HG02981 (cell line): ENCODE measurements around the gene DNAL4.
A peak's percentile ranks its signal among the peaks of the same experiment; 100 is the strongest.

Experiments used
- ATAC-seq: cut with Tn5 transposase; IDR thresholded peaks from one replicate; pipeline ENCODE4 v1.9.1; 2021; ENCODE audit warnings: mild to moderate bottlenecking, moderate library complexity; ENCODE audit not compliant: unreplicated experiment

DNAL4 gene, protein sequence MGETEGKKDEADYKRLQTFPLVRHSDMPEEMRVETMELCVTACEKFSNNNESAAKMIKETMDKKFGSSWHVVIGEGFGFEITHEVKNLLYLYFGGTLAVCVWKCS

DNA sequence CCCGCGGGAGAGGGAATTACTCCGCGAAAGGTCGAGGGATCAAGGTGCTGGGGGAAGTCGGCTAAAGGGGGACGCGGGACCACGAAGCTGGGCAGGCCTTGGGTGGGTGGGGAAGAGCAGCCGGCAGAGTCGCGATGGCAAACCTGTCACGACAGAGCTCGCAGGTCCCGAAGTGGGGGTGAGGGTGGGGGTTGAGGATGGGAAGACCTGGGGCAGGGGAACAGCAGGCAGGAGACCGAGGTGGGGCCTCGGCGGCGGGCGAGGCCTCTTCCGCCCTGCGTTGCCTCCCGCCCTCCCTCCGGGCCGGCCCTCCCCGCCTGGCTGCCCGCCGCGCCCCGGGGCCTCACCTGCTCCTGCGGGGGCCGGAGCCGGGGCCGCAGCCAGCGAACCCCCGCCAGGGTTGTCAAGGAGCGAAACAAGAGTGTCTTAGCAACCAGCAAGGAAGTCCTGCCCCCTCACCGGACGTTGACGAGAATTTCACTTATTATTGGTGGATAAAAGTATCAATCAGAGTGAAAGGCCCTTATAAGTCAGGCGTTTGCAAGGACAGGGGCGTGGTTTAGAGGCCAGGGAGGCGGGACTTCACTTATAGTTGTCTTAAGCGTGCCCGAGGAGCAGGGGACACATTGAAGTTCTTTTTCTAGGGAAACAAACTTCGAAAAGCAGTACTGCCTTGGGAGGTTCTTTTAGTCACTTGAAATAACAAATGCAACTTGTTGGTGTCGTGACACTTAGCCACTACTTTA is at the start of gene DNAL4:
Gene DNAL4, minus strand, starts transcription at position 423 of the 746 bp plus-strand sequence. CDS start 11,412 bp downstream, outside the sequence.
- peak; percentile 95 for ATAC-seq

DNA sequence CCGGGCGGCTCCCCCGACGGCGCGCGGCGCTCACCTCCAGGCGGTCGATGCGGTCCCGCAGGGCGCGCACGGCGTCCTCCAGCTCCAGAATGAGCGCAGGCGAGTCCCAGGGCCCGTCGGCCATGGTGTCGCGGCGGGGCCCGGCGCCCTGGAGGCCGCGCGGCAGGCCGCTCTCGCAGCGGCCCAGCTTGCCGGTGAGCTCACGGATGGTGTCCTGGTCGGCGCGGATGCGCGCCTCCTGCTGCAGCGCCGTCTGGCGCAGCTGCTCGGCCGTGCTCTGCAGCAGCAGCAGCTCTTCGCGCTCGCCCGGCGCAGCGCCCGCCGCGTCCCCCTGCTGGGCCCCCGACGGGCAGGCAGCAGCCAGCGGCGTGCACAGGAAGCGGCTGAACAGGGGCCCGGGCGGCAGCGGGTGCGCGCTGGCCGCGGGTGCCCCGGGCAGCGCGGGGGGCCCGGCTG is 49.3 kb upstream of the DNAL4 start:
- no peak for ATAC-seq

- ATAC-seq, result no peak
These were observed 48.7 kb upstream of the DNAL4 start for GRCh38 chr22:38842512-38843200.

- ATAC-seq, result no peak
These were observed 47.7 kb upstream of the DNAL4 start for GRCh38 chr22:38841635-38842034.

- ATAC-seq, result no peak
These were observed 47.3 kb upstream of the DNAL4 start for GRCh38 chr22:38841211-38841610.

- ATAC-seq, result no peak
These were observed 46.2 kb upstream of the DNAL4 start for GRCh38 chr22:38840129-38840528.

GRCh38 chr22:38839686-38840085 is 45.7 kb upstream of the DNAL4 start:
- no peak for ATAC-seq

- no peak for ATAC-seq
These were observed 43.5 kb upstream of the DNAL4 start for GRCh38 chr22:38837414-38837928.

DNA sequence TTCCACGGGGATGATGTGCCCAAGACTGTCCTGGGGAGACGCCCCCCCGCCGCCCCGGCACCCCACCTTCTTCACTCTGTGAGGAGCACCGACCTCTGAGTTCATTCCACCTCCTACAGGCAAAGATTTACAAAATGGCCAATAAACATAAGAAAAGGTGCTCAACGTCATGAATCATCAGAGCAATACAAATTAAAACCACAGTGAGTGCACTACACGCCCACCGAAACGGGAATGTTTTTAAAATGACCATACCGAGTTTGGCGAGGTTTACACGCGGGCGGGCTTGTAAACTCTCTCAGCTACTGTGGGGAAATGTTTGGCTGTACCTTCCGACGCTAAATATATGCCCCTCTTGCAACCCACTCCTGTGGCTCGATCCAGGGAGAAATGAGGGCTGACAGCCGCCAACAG is 42.0 kb upstream of the DNAL4 start:
- no peak for ATAC-seq

GRCh38 chr22:38834991-38835390 is 41.0 kb upstream of the DNAL4 start:
- ATAC-seq, result no peak

- ATAC-seq, result no peak
These were observed 40.4 kb upstream of the DNAL4 start for GRCh38 chr22:38834215-38834953.

GRCh38 chr22:38833061-38833460 is 39.1 kb upstream of the DNAL4 start:
- no peak for ATAC-seq

GRCh38 chr22:38832005-38832978 is 38.3 kb upstream of the DNAL4 start:
- no peak for ATAC-seq

GRCh38 chr22:38831166-38831945 is 37.4 kb upstream of the DNAL4 start:
- ATAC-seq, result no peak

GRCh38 chr22:38830845-38831108 is 36.8 kb upstream of the DNAL4 start:
- no peak for ATAC-seq

- no peak for ATAC-seq
These were observed 36.3 kb upstream of the DNAL4 start for GRCh38 chr22:38830026-38830844.

GRCh38 chr22:38829485-38829884 is 35.5 kb upstream of the DNAL4 start:
- no peak for ATAC-seq

DNA sequence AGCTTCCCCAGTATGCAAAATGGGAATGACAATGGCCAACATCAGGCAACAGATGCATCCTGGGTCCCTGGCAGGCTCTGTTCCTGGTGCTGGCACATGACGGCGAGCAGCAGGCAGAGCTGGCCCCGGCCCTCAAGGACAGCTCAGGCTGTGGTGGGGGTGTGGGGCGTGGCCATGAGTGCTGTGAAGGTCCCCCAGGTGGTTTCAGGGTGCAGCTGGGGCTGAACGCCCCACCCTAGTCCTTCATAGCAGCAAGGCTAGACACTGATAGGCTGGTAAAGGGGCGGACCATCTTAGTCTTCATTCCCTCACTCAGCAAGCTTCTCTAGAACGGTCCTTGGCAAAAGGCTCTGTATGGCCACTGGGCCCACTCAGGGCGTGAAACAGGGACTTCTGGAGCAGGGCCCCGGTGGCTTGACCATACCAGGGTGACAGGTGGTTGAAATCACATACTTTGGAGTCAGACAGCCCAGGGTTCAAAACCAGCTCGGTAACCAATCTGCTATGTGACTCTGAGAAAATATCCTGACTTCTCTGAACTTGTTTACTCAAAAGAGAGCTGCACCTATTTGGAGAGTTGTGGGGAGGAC is 34.8 kb upstream of the DNAL4 start:
- ATAC-seq, result no peak
